H1 (cell line): ENCODE measurements around the gene LRCH1. TPM values are rescaled to one million over a fixed set of nuclear protein-coding genes. Genes with fewer than 3 reads are reported as not detected.

Experiments used
- CTCF ChIA-PET: fragments of 300-600 bp; sonication (Branson Sonifier 250); formaldehyde crosslinking; loops from one replicate; lab custom pipeline; 2021; ENCODE audit not compliant: partially characterized antibody; lab: Charles Lee
- POLR2A ChIA-PET: fragments of 300-600 bp; sonication (Branson Sonifier 250); formaldehyde crosslinking; loops from one replicate; lab custom pipeline; 2021; ENCODE audit warnings: inconsistent platforms; ENCODE audit not compliant: partially characterized antibody; lab: Charles Lee
- DNase-seq, 2 experiments: peaks; one replicate each; pipeline versions ENCODE4 v3.0.0 to v3.0.0-alpha.2; 2010 to 2022; ENCODE audit warnings: low spot score in 2 of 2, low read depth in 1 of 2, mixed read lengths in 1 of 2
- FAIRE-seq: peaks from 2 replicates; lab custom pipeline; 2011; peaks lifted over from hg19 to GRCh38; lab: Jason Lieb, UNC
- H2AFZ ChIP-seq: 2 replicates; pipeline ENCODE4 v1.8.1; 2012; ENCODE audit warnings: low read length, inconsistent platforms
- H2AK5ac ChIP-seq: 2 replicates; pipeline ENCODE4 v1.6.1; 2013; ENCODE audit warnings: low read depth, low read length
- H2BK120ac ChIP-seq: replicated peaks from 2 replicates; pipeline ENCODE3; 2013; ENCODE audit warnings: low read depth, low read length, inconsistent platforms
- H2BK12ac ChIP-seq: 2 replicates; pipeline ENCODE4 v1.6.1; 2013; ENCODE audit warnings: low read depth, low read length
- H2BK15ac ChIP-seq: 2 replicates; pipeline ENCODE4 v1.6.1; 2013; ENCODE audit warnings: low read length
- H2BK20ac ChIP-seq: 2 replicates; pipeline ENCODE4 v1.6.1; 2013; ENCODE audit warnings: low read length
- H2BK5ac ChIP-seq: 2 replicates; pipeline ENCODE4 v1.6.1; 2013; ENCODE audit warnings: low read depth, low read length
- H3K14ac ChIP-seq: 2 replicates; pipeline ENCODE4 v1.6.1; 2013; ENCODE audit warnings: inconsistent platforms; ENCODE audit not compliant: insufficient read length
- H3K18ac ChIP-seq: 2 replicates; pipeline ENCODE4 v1.6.1; 2013; ENCODE audit warnings: low read length; ENCODE audit errors: extremely low read depth
- H3K23ac ChIP-seq: 2 replicates; pipeline ENCODE4 v1.6.1; 2013; ENCODE audit warnings: inconsistent platforms; ENCODE audit not compliant: insufficient read length
- H3K23me2 ChIP-seq: 2 replicates; pipeline ENCODE4 v1.6.1; 2013; ENCODE audit warnings: low read depth, low read length
- H3K27ac ChIP-seq: 2 replicates; pipeline ENCODE4 v1.6.1; 2011; ENCODE audit warnings: low read depth, low read length, inconsistent platforms
- H3K27me3 ChIP-seq, 4 experiments: replicated peaks in 1 of 4; 1 replicate in 1 of 4; 2 replicates in 3 of 4; pipeline versions ENCODE4 v1.6.1 to v1.8.1; 2011 to 2013; ENCODE audit warnings: low read length in 3 of 4, mild to moderate bottlenecking in 3 of 4, inconsistent platforms in 2 of 4, mixed read lengths in 2 of 4, moderate library complexity in 1 of 4; ENCODE audit not compliant: control insufficient read depth in 3 of 4, insufficient read depth in 3 of 4; ENCODE audit errors: extremely low read depth in 1 of 4
- H3K36me3 ChIP-seq, 4 experiments: 2 replicates each; pipeline versions ENCODE4 v1.6.1 to v1.8.1; 2011 to 2013; ENCODE audit warnings: mild to moderate bottlenecking in 4 of 4, low read length in 3 of 4, moderate library complexity in 2 of 4, control low read depth in 1 of 4, inconsistent platforms in 1 of 4; ENCODE audit not compliant: insufficient read depth in 4 of 4, control insufficient read depth in 2 of 4
- H3K4ac ChIP-seq: replicated peaks from 2 replicates; pipeline ENCODE3; 2013; ENCODE audit warnings: low read length, low read depth, mixed read lengths, inconsistent platforms; ENCODE audit not compliant: insufficient read length
- H3K4me1 ChIP-seq, 4 experiments: replicated peaks in 1 of 4; 1 replicate in 1 of 4; 2 replicates in 3 of 4; pipeline versions ENCODE4 v1.6.1 to v1.8.1; 2011 to 2013; ENCODE audit warnings: low read length in 3 of 4, inconsistent platforms in 2 of 4, mixed read lengths in 1 of 4; ENCODE audit not compliant: insufficient read depth in 4 of 4, control insufficient read depth in 3 of 4
- H3K4me2 ChIP-seq, 2 experiments: 2 replicates each; pipeline versions ENCODE4 v1.6.1 to v1.8.1; 2011 to 2013; ENCODE audit warnings: low read depth in 2 of 2, low read length in 2 of 2, control low read depth in 1 of 2, inconsistent platforms in 1 of 2, mild to moderate bottlenecking in 1 of 2; ENCODE audit not compliant: insufficient read depth in 1 of 2
- H3K4me3 ChIP-seq, 4 experiments: fragments of 200-600, 300-600 bp in 1 of 4; sonication (generic), shearing (Covaris generic), sonication (Bioruptor Twin) in 1 of 4; 2 replicates each; pipeline versions ENCODE4 v1.5.1 to v1.8.1; 2011 to 2016; ENCODE audit warnings: low read length in 4 of 4, low read depth in 3 of 4, control low read depth in 2 of 4, inconsistent platforms in 2 of 4, mild to moderate bottlenecking in 2 of 4, mixed read lengths in 1 of 4, moderate library complexity in 1 of 4; ENCODE audit not compliant: insufficient read depth in 2 of 4; ENCODE audit errors: extremely low read depth in 1 of 4
- H3K56ac ChIP-seq: replicated peaks from 2 replicates; pipeline ENCODE3; 2013; ENCODE audit warnings: low read depth, mild to moderate bottlenecking, mixed read lengths, low read length, inconsistent platforms; ENCODE audit not compliant: insufficient read length
- H3K79me1 ChIP-seq: 2 replicates; pipeline ENCODE4 v1.6.1; 2013; ENCODE audit warnings: low read depth, low read length, control low read depth
- H3K79me2 ChIP-seq, 2 experiments: 2 replicates each; pipeline versions ENCODE4 v1.6.1 to v1.8.1; 2012 to 2013; ENCODE audit warnings: low read length in 2 of 2, mild to moderate bottlenecking in 2 of 2, inconsistent platforms in 1 of 2; ENCODE audit not compliant: insufficient read depth in 2 of 2, control insufficient read depth in 1 of 2
- H3K9ac ChIP-seq, 4 experiments: replicated peaks in 1 of 4; 1 replicate in 1 of 4; 2 replicates in 3 of 4; pipeline versions ENCODE4 v1.6.1 to v1.8.1; 2011 to 2013; ENCODE audit warnings: low read depth in 3 of 4, low read length in 3 of 4, control low read depth in 2 of 4, mild to moderate bottlenecking in 2 of 4, moderate library complexity in 2 of 4, inconsistent platforms in 1 of 4; ENCODE audit errors: extremely low read depth in 1 of 4
- H3K9me3 ChIP-seq, 2 experiments: 2 replicates each; pipeline versions ENCODE4 v1.6.1 to v1.8.1; 2012 to 2013; ENCODE audit warnings: mild to moderate bottlenecking in 2 of 2, moderate library complexity in 2 of 2, control low read depth in 1 of 2, inconsistent platforms in 1 of 2, low read depth in 1 of 2, low read length in 1 of 2, mixed read lengths in 1 of 2; ENCODE audit not compliant: insufficient read depth in 2 of 2
- H4K20me1 ChIP-seq, 2 experiments: replicated peaks in 1 of 2; 2 replicates each; pipeline versions ENCODE3 to v1.8.1; 2011 to 2013; ENCODE audit warnings: inconsistent platforms in 2 of 2, low read length in 2 of 2, mild to moderate bottlenecking in 1 of 2; ENCODE audit not compliant: insufficient read depth in 2 of 2, control insufficient read depth in 1 of 2
- H4K5ac ChIP-seq: 2 replicates; pipeline ENCODE4 v1.6.1; 2013; ENCODE audit warnings: low read length, low read depth, mixed read lengths, inconsistent platforms; ENCODE audit not compliant: insufficient read length
- H4K8ac ChIP-seq: 2 replicates; pipeline ENCODE4 v1.8.0; 2013; ENCODE audit warnings: mild to moderate bottlenecking, moderate library complexity, low read length, inconsistent platforms; ENCODE audit not compliant: insufficient read depth; ENCODE audit errors: extremely low read depth
- H4K91ac ChIP-seq: replicated peaks from 2 replicates; pipeline ENCODE3; 2013; ENCODE audit warnings: low read length, mixed read lengths, inconsistent platforms; ENCODE audit not compliant: insufficient read length
- BCL11A ChIP-seq, 2 experiments: IDR thresholded peaks; one replicate each; pipeline ENCODE4 v1.6.1; 2011; ENCODE audit warnings: low read depth in 2 of 2, low read length in 2 of 2, mild to moderate bottlenecking in 2 of 2
- CEBPB ChIP-seq: IDR thresholded peaks from 2 replicates; pipeline ENCODE4 v1.6.1; 2012; ENCODE audit warnings: low read depth, low read length
- FOSL1 ChIP-seq: IDR thresholded peaks from 2 replicates; pipeline ENCODE4 v1.6.1; 2011; ENCODE audit warnings: mild to moderate bottlenecking, low read depth, low read length, moderate library complexity; ENCODE audit not compliant: insufficient read depth
- NRF1 ChIP-seq: IDR thresholded peaks from 2 replicates; pipeline ENCODE4 v1.6.1; 2011; ENCODE audit warnings: mild to moderate bottlenecking, low read depth, low read length, improper control_type of control experiment
- POLR2AphosphoS5 ChIP-seq: IDR thresholded peaks from 2 replicates; pipeline ENCODE4 v1.6.1; 2011; ENCODE audit warnings: low read depth, low read length
- WGBS, 2 experiments: shearing (Covaris generic) in 1 of 2; methylation state at CpG; one replicate each; pipeline versions ENCODE4 v1.1.6 to v1.1.7; 2013 to 2015; ENCODE audit warnings: low lambda C conversion rate in 2 of 2, mixed read lengths in 2 of 2, inconsistent platforms in 1 of 2, low coverage in 1 of 2, missing lambda C conversion rate in 1 of 2; ENCODE audit not compliant: insufficient replicate concordance in 2 of 2, insufficient coverage in 1 of 2, insufficient read length in 1 of 2; ENCODE audit errors: extremely low coverage in 1 of 2, missing lambda C conversion rate in 1 of 2; 5-methylcytosine and 5-hydroxymethylcytosine counted together
- polyA plus RNA-seq, 7 experiments: library from polyadenylated mRNA; depleted of rRNA in 3 of 7; stranded (reverse) in 5 of 7; unstranded in 2 of 7; fragments of >200 nt in 5 of 7; fragments of 200-250 nt in 2 of 7; gene quantifications; 1 replicate in 5 of 7; 2 replicates in 1 of 7; 4 replicates in 1 of 7; pipeline versions ENCODE4 v1.2.1 to v1.2.3, GENCODE V29; 2011 to 2013; ENCODE audit warnings: missing spikeins in 2 of 7, mixed read lengths in 2 of 7
- total RNA-seq: library from RNA; stranded (reverse); fragmentation: NEBNext Ultra II Directional; extraction: Animal tissue kit (Norgen Biotek cat#: 25700); gene quantifications from 2 replicates; pipeline ENCODE4 v1.2.1, GENCODE V29; 2021
- TF ChIP-seq, protein P1 (sequence below): IDR thresholded peaks from 2 replicates; pipeline ENCODE4 v1.6.1; 2012; ENCODE audit warnings: inconsistent platforms

Gene LRCH1
- total and polyA plus RNA-seq, 2 of the 8 experiments (the other 6 are each of a cell fraction or from before 2014, with no cell fraction given) = 3.0 to 10.1 TPM

- no peak overlapping the region for H2BK15ac ChIP-seq
- H2AFZ ChIP-seq = no peak overlapping the region
- no peaks in the 10 kb centered on the region for H3K79me1 ChIP-seq
- H4K5ac ChIP-seq = no peak overlapping the region
- 92% methylated on average over 1 of the region's 1 CpG; no CpG with 5 or more reads in 1 of the 2 experiments for WGBS, 2 experiments
- H3K14ac ChIP-seq = no peak overlapping the region
- H2BK120ac ChIP-seq = no peak overlapping the region
- FAIRE-seq (no peak), DNase-seq (no peak)
- H3K23ac ChIP-seq = no peak overlapping the region
- TF ChIP-seq NRF1 (no peak), POLR2AphosphoS5 (no peak), BCL11A (IDR thresholded peaks at IDR 0.05; ENCODE audit: low read depth in 2 of 2, low read length in 2 of 2) (no peak), CEBPB (no peak), FOSL1 (no peak)
- TF ChIP-seq, protein P1, sequence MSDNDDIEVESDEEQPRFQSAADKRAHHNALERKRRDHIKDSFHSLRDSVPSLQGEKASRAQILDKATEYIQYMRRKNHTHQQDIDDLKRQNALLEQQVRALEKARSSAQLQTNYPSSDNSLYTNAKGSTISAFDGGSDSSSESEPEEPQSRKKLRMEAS = no peak
- no peak overlapping the region for H3K4me2 ChIP-seq
- no peak overlapping the region for H2BK20ac ChIP-seq
- H4K8ac ChIP-seq = no peak overlapping the region
- no peaks in the 10 kb centered on the region for H3K23me2 ChIP-seq
- no peak overlapping the region for H3K4me3 ChIP-seq
- 0 out of 2 replicates have a peak overlapping the region, but pooled peaks have one; percentile 42 for H2AK5ac ChIP-seq
- ChIA-PET CTCF (interaction anchor here (0.6 to 1.2 kb wide), 3 partner anchors 8 to 48 kb away, joined by 3 to 5 read pairs (median 4); no protein-coding TSS in a partner anchor), POLR2A (no interaction called here)
- H3K56ac ChIP-seq = no peak overlapping the region
- no peaks in the 10 kb centered on the region for H4K20me1 ChIP-seq
- H3K27ac ChIP-seq = no peak overlapping the region
- H3K9me3 ChIP-seq = no peaks in the 10 kb centered on the region
- H3K36me3 ChIP-seq = no peaks in the 10 kb centered on the region
- no peak overlapping the region for H4K91ac ChIP-seq
- no peak overlapping the region for H3K18ac ChIP-seq
- H3K4me1 ChIP-seq = peaks cover 2 to 8% (median 3%) of the 10 kb centered on the region in 4 experiments; a peak in 6 of 7 replicates
- H3K9ac ChIP-seq = no peak overlapping the region
- H3K27me3 ChIP-seq = no peaks in the 10 kb centered on the region
- no peaks in the 10 kb centered on the region for H3K79me2 ChIP-seq
- no peak overlapping the region for H2BK5ac ChIP-seq
- no peak overlapping the region for H2BK12ac ChIP-seq
- no peak overlapping the region for H3K4ac ChIP-seq
Observed at GRCh38 chr13:46682707-46683106, 129.7 kb downstream of the LRCH1 start.
